Stomach (tissue), 4 donors: ENCODE measurements around the gene UBAC1.

ENCODE experiments used
- EP300 ChIP-seq: sonication (generic); formaldehyde crosslinking; IDR thresholded peaks from one replicate; pipeline ENCODE4 v1.6.1; 2017; ENCODE audit warnings: antibody characterized with exemption
- POLR2A ChIP-seq, 4 donors: fragments of 450-650 bp; IDR thresholded peaks; one replicate each; pipeline ENCODE4 v1.6.1; 2016; ENCODE audit warnings: antibody characterized with exemption in 4 of 4, control low read depth in 2 of 4, mild to moderate bottlenecking in 1 of 4, moderate library complexity in 1 of 4
- POLR2AphosphoS5 ChIP-seq, 3 donors: sonication (generic); formaldehyde crosslinking; IDR thresholded peaks; one replicate each; pipeline ENCODE4 v1.6.1; 2016; ENCODE audit warnings: antibody characterized with exemption in 3 of 3
- TF ChIP-seq, protein P1 (sequence below), 7 experiments: fragments of 450-650 bp in 4 of 7; fragments of 200-600 bp in 3 of 7; sonication (generic) in 3 of 7; IDR thresholded peaks; one replicate each; pipeline ENCODE4 v1.5.1; 2016 to 2019; ENCODE audit warnings: antibody characterized with exemption in 7 of 7, control low read depth in 2 of 7, mild to moderate bottlenecking in 1 of 7

DNA sequence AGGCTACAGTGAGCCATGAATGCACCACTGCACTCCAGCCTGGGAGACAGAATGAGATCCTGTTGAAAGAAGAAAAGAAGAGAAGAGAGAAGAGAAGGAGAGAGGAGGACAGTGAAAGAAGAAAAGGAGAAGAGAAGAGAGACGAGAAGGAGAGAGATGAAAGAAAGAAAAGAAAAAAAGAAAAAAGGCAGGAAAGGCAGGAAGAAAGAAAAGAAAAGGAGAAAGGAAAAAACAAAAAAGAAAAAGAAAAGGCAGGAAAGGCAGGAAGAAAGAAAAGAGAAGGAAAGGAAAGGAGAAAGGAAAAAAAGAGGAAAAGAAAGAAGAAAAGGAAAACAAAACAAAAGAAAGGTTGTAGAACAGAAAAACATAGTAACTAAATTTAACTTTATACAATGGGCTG, 68.1 kb downstream of the UBAC1 start:
- TF ChIP-seq EP300, result no peak
- TF ChIP-seq, protein P1, sequence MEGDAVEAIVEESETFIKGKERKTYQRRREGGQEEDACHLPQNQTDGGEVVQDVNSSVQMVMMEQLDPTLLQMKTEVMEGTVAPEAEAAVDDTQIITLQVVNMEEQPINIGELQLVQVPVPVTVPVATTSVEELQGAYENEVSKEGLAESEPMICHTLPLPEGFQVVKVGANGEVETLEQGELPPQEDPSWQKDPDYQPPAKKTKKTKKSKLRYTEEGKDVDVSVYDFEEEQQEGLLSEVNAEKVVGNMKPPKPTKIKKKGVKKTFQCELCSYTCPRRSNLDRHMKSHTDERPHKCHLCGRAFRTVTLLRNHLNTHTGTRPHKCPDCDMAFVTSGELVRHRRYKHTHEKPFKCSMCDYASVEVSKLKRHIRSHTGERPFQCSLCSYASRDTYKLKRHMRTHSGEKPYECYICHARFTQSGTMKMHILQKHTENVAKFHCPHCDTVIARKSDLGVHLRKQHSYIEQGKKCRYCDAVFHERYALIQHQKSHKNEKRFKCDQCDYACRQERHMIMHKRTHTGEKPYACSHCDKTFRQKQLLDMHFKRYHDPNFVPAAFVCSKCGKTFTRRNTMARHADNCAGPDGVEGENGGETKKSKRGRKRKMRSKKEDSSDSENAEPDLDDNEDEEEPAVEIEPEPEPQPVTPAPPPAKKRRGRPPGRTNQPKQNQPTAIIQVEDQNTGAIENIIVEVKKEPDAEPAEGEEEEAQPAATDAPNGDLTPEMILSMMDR (IDR thresholded peaks at IDR 0.05), result no peak
- TF ChIP-seq POLR2A (IDR thresholded peaks at IDR 0.05), result no peak
- no peak for TF ChIP-seq POLR2AphosphoS5 (IDR thresholded peaks at IDR 0.05)
